Right lobe of liver (tissue), 6 donors: Measurements from ENCODE around the gene MED25. TPM values are rescaled to one million over a fixed set of nuclear protein-coding genes. Genes with fewer than 3 reads are reported as not detected.
"Not testable (repeated sequence)": the region's sequence is repeated elsewhere in the genome, so short reads cannot be mapped to it uniquely, and the experiment has no call there.

Experiments used
- ATAC-seq, 4 donors: fragments of 200-7000 bp; cut with Tn5 transposase; one replicate each; pipeline ENCODE4 v1.9.1; 2020; ENCODE audit warnings: mild to moderate bottlenecking in 4 of 4, moderate library complexity in 4 of 4
- DNase-seq, 3 donors: peaks; one replicate each; pipeline ENCODE4 v3.0.0-alpha.2; 2020
- H3K27ac ChIP-seq, 3 donors: fragments of 200-600 bp; one replicate each; pipeline ENCODE4 v1.8.0; 2022
- H3K27me3 ChIP-seq, 2 donors: fragments of 200-600 bp; one replicate each; pipeline ENCODE4 v1.8.0; 2022
- H3K36me3 ChIP-seq, 4 donors: fragments of 200-600 bp; sonication (generic) in 1 of 4; one replicate each; pipeline versions ENCODE4 v1.5.1 to v1.8.0; 2017 to 2022; ENCODE audit warnings: control low read depth in 1 of 4
- H3K4me1 ChIP-seq, 4 donors: fragments of 200-600 bp; sonication (generic) in 1 of 4; one replicate each; pipeline versions ENCODE4 v1.5.1 to v1.8.0; 2017 to 2022; ENCODE audit warnings: control low read depth in 1 of 4
- H3K4me3 ChIP-seq, 3 donors: fragments of 200-600 bp; one replicate each; pipeline ENCODE4 v1.8.0; 2022
- H3K9me3 ChIP-seq, 4 donors: fragments of 200-600 bp; sonication (generic) in 1 of 4; one replicate each; pipeline versions ENCODE4 v1.5.1 to v1.8.0; 2017 to 2022; ENCODE audit warnings: control low read depth in 1 of 4
- POLR2A ChIP-seq: fragments of 450-650 bp; IDR thresholded peaks from one replicate; pipeline ENCODE4 v1.6.1; 2017; ENCODE audit warnings: antibody characterized with exemption, mild to moderate bottlenecking
- WGBS: methylation state at CpG from one replicate; pipeline ENCODE4 v1.1.6; 2018; ENCODE audit warnings: low coverage, low lambda C conversion rate; ENCODE audit not compliant: insufficient coverage; ENCODE audit errors: missing lambda C conversion rate; 5-methylcytosine and 5-hydroxymethylcytosine counted together
- intact Hi-C, 2 donors: fragments of 100-400 bp; cut with DNase I; formaldehyde crosslinking; loops; one replicate each; pipeline versions ENCODE4 v1.11.2 to v1.14.1; 2022
- total RNA-seq, 6 experiments: library from RNA; depleted of rRNA in 2 of 6; stranded (reverse); fragments of >200 nt in 2 of 6; fragmentation: NEBNext Ultra II Directional in 3 of 6; extraction: Animal tissue kit (Norgen Biotek cat#: 25700) in 3 of 6; gene quantifications; one replicate each; pipeline versions ENCODE4 v1.1.0 to v1.2.4, GENCODE V29; 2016 to 2023
- TF ChIP-seq, protein P1 (sequence below), 4 donors: fragments of 200-600 bp in 3 of 4; fragments of 450-650 bp in 1 of 4; IDR thresholded peaks; one replicate each; pipeline versions ENCODE4 v1.5.1 to v1.8.0; 2016 to 2022; ENCODE audit warnings: antibody characterized with exemption in 4 of 4, mild to moderate bottlenecking in 2 of 4
- donor health status: DM: no; HTN: yes; CAD: no.
- donor health status: DM: no; HTN: no; CAD: no.
- donor health status: DM: no; HTN: no; CAD: no.
- donor health status: DM: no; HTN: yes; CAD: no.
- donor health status: DM: no; HTN: yes; CAD: no.

MED25 gene
- total RNA-seq, 6 experiments from 2014 or later: 9.9 to 16.3 (median 11.8) TPM

DNA sequence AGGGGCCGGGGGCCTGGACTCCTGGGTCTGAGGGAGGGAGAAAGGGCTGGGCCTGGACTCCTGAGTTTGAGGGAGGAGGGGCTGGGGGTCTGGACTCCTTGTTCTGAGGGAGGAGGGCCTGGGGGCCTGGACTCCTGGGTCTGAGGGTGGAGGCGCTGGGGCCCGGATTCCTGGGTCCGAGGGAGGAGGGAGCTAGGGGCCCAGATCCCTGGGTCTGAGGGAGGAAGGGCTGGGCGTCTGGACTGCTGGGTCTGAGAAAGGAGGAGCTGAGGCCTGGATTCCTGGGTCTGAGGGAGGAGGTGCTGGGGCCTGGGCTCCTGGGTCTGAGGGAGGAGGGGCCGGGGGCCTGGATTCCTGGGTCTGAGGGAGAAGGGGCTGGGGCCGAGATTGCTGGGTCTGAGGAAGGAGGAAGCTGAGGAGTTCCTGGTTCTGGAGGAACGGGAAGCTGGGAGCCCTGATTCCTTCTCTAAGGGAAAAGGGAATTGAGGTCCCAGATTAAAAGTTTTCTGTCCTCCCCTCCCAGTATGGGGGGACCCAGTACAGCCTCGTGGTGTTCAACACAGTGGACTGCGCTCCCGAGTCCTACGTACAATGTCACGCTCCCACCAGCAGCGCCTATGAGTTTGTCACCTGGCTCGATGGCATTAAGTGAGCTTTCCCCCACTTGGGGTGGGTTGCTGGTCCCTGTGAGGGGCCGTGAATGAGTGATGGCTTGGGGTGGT, 721 bp downstream of the MED25 start:
- peak overlapping the region; percentile 94 to 98 (median 94) for H3K27ac ChIP-seq
- no peaks in the 10 kb centered on the region for H3K27me3 ChIP-seq
- H3K4me1 ChIP-seq: peaks cover 0 to 11% (median 0%) of the 10 kb centered on the region in 4 donors
- intact Hi-C loops: no loop called here
- TF ChIP-seq, protein P1, sequence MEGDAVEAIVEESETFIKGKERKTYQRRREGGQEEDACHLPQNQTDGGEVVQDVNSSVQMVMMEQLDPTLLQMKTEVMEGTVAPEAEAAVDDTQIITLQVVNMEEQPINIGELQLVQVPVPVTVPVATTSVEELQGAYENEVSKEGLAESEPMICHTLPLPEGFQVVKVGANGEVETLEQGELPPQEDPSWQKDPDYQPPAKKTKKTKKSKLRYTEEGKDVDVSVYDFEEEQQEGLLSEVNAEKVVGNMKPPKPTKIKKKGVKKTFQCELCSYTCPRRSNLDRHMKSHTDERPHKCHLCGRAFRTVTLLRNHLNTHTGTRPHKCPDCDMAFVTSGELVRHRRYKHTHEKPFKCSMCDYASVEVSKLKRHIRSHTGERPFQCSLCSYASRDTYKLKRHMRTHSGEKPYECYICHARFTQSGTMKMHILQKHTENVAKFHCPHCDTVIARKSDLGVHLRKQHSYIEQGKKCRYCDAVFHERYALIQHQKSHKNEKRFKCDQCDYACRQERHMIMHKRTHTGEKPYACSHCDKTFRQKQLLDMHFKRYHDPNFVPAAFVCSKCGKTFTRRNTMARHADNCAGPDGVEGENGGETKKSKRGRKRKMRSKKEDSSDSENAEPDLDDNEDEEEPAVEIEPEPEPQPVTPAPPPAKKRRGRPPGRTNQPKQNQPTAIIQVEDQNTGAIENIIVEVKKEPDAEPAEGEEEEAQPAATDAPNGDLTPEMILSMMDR (IDR thresholded peaks at IDR 0.05): no peak
- no peak for TF ChIP-seq POLR2A
- no peaks in the 10 kb centered on the region for H3K9me3 ChIP-seq
- 34% methylated on average over 9 of the region's 16 CpGs for WGBS
- DNase-seq: peak in 1 of 3 donors; percentile 69
- peak overlapping the region; percentile 71 to 87 (median 78) for H3K4me3 ChIP-seq
- no peak for ATAC-seq
- peaks cover 0 to 10% (median 0%) of the 10 kb centered on the region in 4 donors for H3K36me3 ChIP-seq

DNA sequence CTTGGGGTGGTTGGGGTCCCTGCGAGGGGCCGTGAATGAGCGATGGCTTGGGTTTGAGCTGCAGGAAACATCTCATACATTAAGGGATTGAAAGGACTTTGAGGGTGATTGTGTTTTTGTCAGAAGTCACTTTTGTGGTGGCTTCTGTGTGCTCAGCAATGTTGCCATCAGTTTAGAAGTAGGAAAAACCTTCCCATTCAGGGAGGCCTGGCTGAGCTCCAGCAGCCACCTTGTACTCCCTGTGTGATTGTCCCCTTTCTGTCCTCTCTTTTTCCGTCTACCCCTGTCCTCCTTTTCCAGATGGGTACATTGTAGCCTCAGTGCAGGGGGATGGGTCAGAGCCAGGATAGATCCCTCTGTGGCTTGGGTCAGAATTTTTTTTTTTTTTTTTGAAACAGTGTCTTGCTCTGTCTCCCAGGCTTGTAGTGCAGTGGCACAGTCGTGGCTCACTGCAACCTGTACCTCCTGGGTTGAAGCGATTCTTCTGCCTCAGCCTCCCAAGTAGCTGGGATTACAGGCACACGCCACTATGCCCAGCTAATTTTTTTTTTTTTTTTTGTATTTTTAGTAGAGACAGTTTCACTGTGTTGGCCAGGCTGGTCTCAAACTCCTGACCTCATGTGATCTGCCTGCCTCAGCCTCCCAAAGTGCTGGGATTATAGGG, 1.5 kb downstream of the MED25 start:
- H3K9me3 ChIP-seq, H3K4me1 ChIP-seq, H3K27ac ChIP-seq, ATAC-seq, DNase-seq, intact Hi-C loops, H3K27me3 ChIP-seq, H3K4me3 ChIP-seq: not testable (repeated sequence)
- 78% methylated on average over 7 of the region's 7 CpGs for WGBS
- peaks cover 0 to 13% (median 0%) of the 10 kb centered on the region in 4 donors for H3K36me3 ChIP-seq

- no peak for DNase-seq
- H3K9me3 ChIP-seq: no peaks in the 10 kb centered on the region
- H3K4me1 ChIP-seq: peaks cover 0 to 9% (median 0%) of the 10 kb centered on the region in 4 donors
- H3K27ac ChIP-seq: no peak overlapping the region
- H3K4me3 ChIP-seq: no peak overlapping the region
- peaks cover 0 to 13% (median 0%) of the 10 kb centered on the region in 4 donors for H3K36me3 ChIP-seq
- intact Hi-C loops: no loop called here
- TF ChIP-seq, protein P1 (IDR thresholded peaks at IDR 0.05): no peak
- TF ChIP-seq POLR2A: no peak
- no peak for ATAC-seq
- no peaks in the 10 kb centered on the region for H3K27me3 ChIP-seq
- 79% methylated on average over 9 of the region's 10 CpGs for WGBS
Observed at GRCh38 chr19:49820125-49820524, 2.0 kb downstream of the MED25 start.

- Histone ChIP-seq H3K27ac (no peak overlapping the region), H3K36me3 (peaks cover 0 to 13% (median 0%) of the 10 kb centered on the region in 4 donors), H3K4me1 (peaks cover 0 to 9% (median 0%) of the 10 kb centered on the region in 4 donors), H3K27me3 (no peaks in the 10 kb centered on the region), H3K4me3 (no peak overlapping the region), H3K9me3 (no peaks in the 10 kb centered on the region)
- DNase-seq (no peak), ATAC-seq (no peak)
- no peak for TF ChIP-seq POLR2A
- TF ChIP-seq, protein P1 (IDR thresholded peaks at IDR 0.05): no peak
- 90% methylated on average over 8 of the region's 12 CpGs for WGBS
- intact Hi-C loops: no loop called here
Observed at GRCh38 chr19:49823472-49823871, 5.4 kb downstream of the MED25 start.

GRCh38 chr19:49824662-49825061, 6.6 kb downstream of the MED25 start:
- TF ChIP-seq POLR2A: no peak
- TF ChIP-seq, protein P1 (IDR thresholded peaks at IDR 0.05): no peak

More at GRCh38 chr19:49824662-49825061, 6.6 kb downstream of the MED25 start:
- intact Hi-C loops: no loop called here
- Histone ChIP-seq H3K9me3 (no peaks in the 10 kb centered on the region), H3K27ac (no peak overlapping the region), H3K4me3 (no peak overlapping the region), H3K4me1 (no peaks in the 10 kb centered on the region), H3K36me3 (peaks cover 0 to 13% (median 0%) of the 10 kb centered on the region in 4 donors), H3K27me3 (no peaks in the 10 kb centered on the region)
- WGBS: 70% methylated on average over 3 of the region's 6 CpGs
- ATAC-seq (no peak), DNase-seq (no peak)
